ENCODE results near the gene WNK3. TPM values are rescaled to one million over a fixed set of nuclear protein-coding genes. Genes with fewer than 3 reads are reported as not detected.

WNK3 gene
- 0.51 TPM for polyA plus RNA-seq (2013, experiment 1 of 2)
- 0.45 TPM for polyA plus RNA-seq (2013, experiment 2 of 2)

GRCh38 chrX:54357414-54358377, at the start of gene WNK3:
Gene WNK3 (minus strand): TSS chrX:54358046.
- Histone ChIP-seq H3K27me3 (ENCODE audit: control insufficient read depth in 1 of 2, insufficient read depth in 1 of 2, low read length in 2 of 2) (peaks cover 4 to 36% of the 10 kb centered on the region in 2 experiments), H3K4me3 (ENCODE audit: insufficient read depth in 1 of 2, low read depth in 1 of 2, low read length in 2 of 2) (peak within 1 kb of the TSS; percentile 70 to 77), H2AK5ac (ENCODE audit: low read length, severe bottlenecking) (no peak within 1 kb of the TSS), H2BK15ac (ENCODE audit: low read depth, poor library complexity, severe bottlenecking) (peak within 1 kb of the TSS; percentile 52), H2AFZ (ENCODE audit: low read depth, low read length) (peak within 1 kb of the TSS; percentile 73), H3K27ac (ENCODE audit: low read length, poor library complexity, severe bottlenecking) (peak within 1 kb of the TSS; percentile 97), H2BK120ac (ENCODE audit: low read depth, low read length) (peak within 1 kb of the TSS; percentile 19), H4K91ac (ENCODE audit: low read length) (peak within 1 kb of the TSS; percentile 50), H2BK5ac (ENCODE audit: low read depth, low read length, poor library complexity, severe bottlenecking) (peak within 1 kb of the TSS; percentile 62), H3K4ac (ENCODE audit: low read depth in 1 of 2, low read length in 2 of 2) (peak within 1 kb of the TSS in 1 of 2 experiments; percentile 51), H3K9me3 (ENCODE audit: control insufficient read depth, low read length) (peaks cover 7% of the 10 kb centered on the region), H3K14ac (ENCODE audit: low read length in 2 of 2) (peak within 1 kb of the TSS in 1 of 2 experiments; percentile 41), H3K79me1 (replicated peaks; ENCODE audit: low read length, poor library complexity, severe bottlenecking) (no peaks in the 10 kb centered on the region), H3K9ac (ENCODE audit: low read length) (peak within 1 kb of the TSS; percentile 58), H3K4me2 (ENCODE audit: low read length, poor library complexity, severe bottlenecking) (peak within 1 kb of the TSS; percentile 79), H3K23ac (ENCODE audit: low read length in 2 of 2) (no peak within 1 kb of the TSS), H3K4me1 (ENCODE audit: control insufficient read depth, insufficient read depth, low read depth, low read length) (no peaks in the 10 kb centered on the region), H2BK12ac (ENCODE audit: low read length in 2 of 2) (no peak within 1 kb of the TSS), H4K8ac (ENCODE audit: low read length) (peak within 1 kb of the TSS; percentile 87), H3K36me3 (ENCODE audit: control insufficient read depth in 1 of 2, insufficient read depth in 2 of 2, low read depth in 1 of 2, low read length in 2 of 2) (no peaks in the 10 kb centered on the region), H3K18ac (ENCODE audit: low read depth in 1 of 2, low read length in 2 of 2) (peak within 1 kb of the TSS; percentile 86 to 88)
- peak; percentile 83 for DNase-seq
- WGBS, result under 1% methylated on average over 39 of the region's 88 CpGs

GRCh38 chrX:54407266-54407665, 49.4 kb upstream of the WNK3 start:
- H2BK12ac ChIP-seq (ENCODE audit: low read length in 2 of 2), result no peak overlapping the region
- no peaks in the 10 kb centered on the region for H3K79me1 ChIP-seq (replicated peaks; ENCODE audit: low read length, poor library complexity, severe bottlenecking)
- no peak overlapping the region for H2BK15ac ChIP-seq (ENCODE audit: low read depth, poor library complexity, severe bottlenecking)
- no peak overlapping the region for H3K9ac ChIP-seq (ENCODE audit: low read length)
- no peaks in the 10 kb centered on the region for H3K9me3 ChIP-seq (ENCODE audit: control insufficient read depth, low read length)
- H3K23ac ChIP-seq (ENCODE audit: low read length in 2 of 2), result no peak overlapping the region
- H3K4me2 ChIP-seq (ENCODE audit: low read length, poor library complexity, severe bottlenecking), result no peak overlapping the region
- H3K18ac ChIP-seq (ENCODE audit: low read depth in 1 of 2, low read length in 2 of 2), result no peak overlapping the region
- H2AK5ac ChIP-seq (ENCODE audit: low read length, severe bottlenecking), result no peak overlapping the region
- H3K27ac ChIP-seq (ENCODE audit: low read length, poor library complexity, severe bottlenecking), result no peak overlapping the region
- H3K36me3 ChIP-seq (ENCODE audit: control insufficient read depth in 1 of 2, insufficient read depth in 2 of 2, low read depth in 1 of 2, low read length in 2 of 2), result no peaks in the 10 kb centered on the region
- DNase-seq, result no peak
- 100% methylated on average over 1 of the region's 2 CpGs for WGBS
- no peak overlapping the region for H2AFZ ChIP-seq (ENCODE audit: low read depth, low read length)
- no peak overlapping the region for H3K4ac ChIP-seq (ENCODE audit: low read depth in 1 of 2, low read length in 2 of 2)
- no peak overlapping the region for H2BK120ac ChIP-seq (ENCODE audit: low read depth, low read length)
- no peak overlapping the region for H3K14ac ChIP-seq (ENCODE audit: low read length in 2 of 2)
- no peaks in the 10 kb centered on the region for H3K4me1 ChIP-seq (ENCODE audit: control insufficient read depth, insufficient read depth, low read depth, low read length)
- H3K27me3 ChIP-seq (ENCODE audit: control insufficient read depth in 1 of 2, insufficient read depth in 1 of 2, low read length in 2 of 2), result peaks cover 0 to 28% of the 10 kb centered on the region in 2 experiments
- no peak overlapping the region for H4K8ac ChIP-seq (ENCODE audit: low read length)
- H2BK5ac ChIP-seq (ENCODE audit: low read depth, low read length, poor library complexity, severe bottlenecking), result no peak overlapping the region
- no peak overlapping the region for H3K4me3 ChIP-seq (ENCODE audit: insufficient read depth in 1 of 2, low read depth in 1 of 2, low read length in 2 of 2)
- H4K91ac ChIP-seq (ENCODE audit: low read length), result no peak overlapping the region

- WGBS, result no CpG with 5 or more reads among the region's 1 CpG
- Histone ChIP-seq H3K23ac (ENCODE audit: low read length in 2 of 2) (no peak overlapping the region), H2AK5ac (ENCODE audit: low read length, severe bottlenecking) (no peak overlapping the region), H2BK120ac (ENCODE audit: low read depth, low read length) (no peak overlapping the region), H3K14ac (ENCODE audit: low read length in 2 of 2) (no peak overlapping the region), H2BK5ac (ENCODE audit: low read depth, low read length, poor library complexity, severe bottlenecking) (no peak overlapping the region), H4K8ac (ENCODE audit: low read length) (no peak overlapping the region), H3K9ac (ENCODE audit: low read length) (no peak overlapping the region), H4K91ac (ENCODE audit: low read length) (no peak overlapping the region), H2BK15ac (ENCODE audit: low read depth, poor library complexity, severe bottlenecking) (no peak overlapping the region), H3K18ac (ENCODE audit: low read depth in 1 of 2, low read length in 2 of 2) (no peak overlapping the region), H2AFZ (ENCODE audit: low read depth, low read length) (no peak overlapping the region), H3K4me2 (ENCODE audit: low read length, poor library complexity, severe bottlenecking) (no peak overlapping the region), H3K27ac (ENCODE audit: low read length, poor library complexity, severe bottlenecking) (no peak overlapping the region), H3K36me3 (ENCODE audit: control insufficient read depth in 1 of 2, insufficient read depth in 2 of 2, low read depth in 1 of 2, low read length in 2 of 2) (no peaks in the 10 kb centered on the region), H3K79me1 (replicated peaks; ENCODE audit: low read length, poor library complexity, severe bottlenecking) (no peaks in the 10 kb centered on the region), H3K27me3 (ENCODE audit: control insufficient read depth in 1 of 2, insufficient read depth in 1 of 2, low read length in 2 of 2) (peaks cover 0 to 5% of the 10 kb centered on the region in 2 experiments), H3K4me1 (ENCODE audit: control insufficient read depth, insufficient read depth, low read depth, low read length) (no peaks in the 10 kb centered on the region), H3K9me3 (ENCODE audit: control insufficient read depth, low read length) (no peaks in the 10 kb centered on the region), H3K4ac (ENCODE audit: low read depth in 1 of 2, low read length in 2 of 2) (no peak overlapping the region), H2BK12ac (ENCODE audit: low read length in 2 of 2) (no peak overlapping the region), H3K4me3 (ENCODE audit: insufficient read depth in 1 of 2, low read depth in 1 of 2, low read length in 2 of 2) (no peak overlapping the region)
- no peak for DNase-seq
Measured at GRCh38 chrX:54397113-54397512, 39.3 kb upstream of the WNK3 start.

GRCh38 chrX:54386314-54386713, 28.5 kb upstream of the WNK3 start:
- WGBS, result no CpG with 5 or more reads among the region's 1 CpG

More at GRCh38 chrX:54386314-54386713, 28.5 kb upstream of the WNK3 start:
- Histone ChIP-seq H2AK5ac (ENCODE audit: low read length, severe bottlenecking) (no peak overlapping the region), H2BK120ac (ENCODE audit: low read depth, low read length) (no peak overlapping the region), H2BK5ac (ENCODE audit: low read depth, low read length, poor library complexity, severe bottlenecking) (no peak overlapping the region), H3K4ac (ENCODE audit: low read depth in 1 of 2, low read length in 2 of 2) (no peak overlapping the region), H3K4me3 (ENCODE audit: insufficient read depth in 1 of 2, low read depth in 1 of 2, low read length in 2 of 2) (no peak overlapping the region), H3K4me1 (ENCODE audit: control insufficient read depth, insufficient read depth, low read depth, low read length) (no peaks in the 10 kb centered on the region), H3K18ac (ENCODE audit: low read depth in 1 of 2, low read length in 2 of 2) (no peak overlapping the region), H2AFZ (ENCODE audit: low read depth, low read length) (no peak overlapping the region), H3K36me3 (ENCODE audit: control insufficient read depth in 1 of 2, insufficient read depth in 2 of 2, low read depth in 1 of 2, low read length in 2 of 2) (no peaks in the 10 kb centered on the region), H3K79me1 (replicated peaks; ENCODE audit: low read length, poor library complexity, severe bottlenecking) (no peaks in the 10 kb centered on the region), H3K14ac (ENCODE audit: low read length in 2 of 2) (no peak overlapping the region), H3K27ac (ENCODE audit: low read length, poor library complexity, severe bottlenecking) (no peak overlapping the region), H3K9ac (ENCODE audit: low read length) (no peak overlapping the region), H4K91ac (ENCODE audit: low read length) (no peak overlapping the region), H4K8ac (ENCODE audit: low read length) (no peak overlapping the region), H3K27me3 (ENCODE audit: control insufficient read depth in 1 of 2, insufficient read depth in 1 of 2, low read length in 2 of 2) (peaks cover 0 to 7% of the 10 kb centered on the region in 2 experiments), H3K4me2 (ENCODE audit: low read length, poor library complexity, severe bottlenecking) (no peak overlapping the region), H3K9me3 (ENCODE audit: control insufficient read depth, low read length) (no peaks in the 10 kb centered on the region), H2BK12ac (ENCODE audit: low read length in 2 of 2) (no peak overlapping the region), H3K23ac (ENCODE audit: low read length in 2 of 2) (no peak overlapping the region), H2BK15ac (ENCODE audit: low read depth, poor library complexity, severe bottlenecking) (no peak overlapping the region)
- peak; percentile 0 for DNase-seq
